SK-N-SH (cell line): ENCODE results near the gene POLR2A. TPM values are rescaled to one million over a fixed set of nuclear protein-coding genes. Genes with fewer than 3 reads are reported as not detected.

Source experiments
- CTCF ChIA-PET: fragments of 300-600, 350-600 bp; formaldehyde crosslinking; extraction: SDS; loops from one replicate; lab custom pipeline; 2021; lab: Yijun Ruan, JAX
- POLR2A ChIA-PET: fragments of 350-600 bp; sonication (Branson Sonifier 250); formaldehyde crosslinking; extraction: SDS; loops from one replicate; lab custom pipeline; 2020; ENCODE audit warnings: antibody characterized with exemption, inconsistent platforms; lab: Yijun Ruan, JAX
- DNase-seq: peaks from one replicate; pipeline ENCODE4 v3.0.0; 2012
- H2AFZ ChIP-seq: fragments of 200-600 bp; sonication (generic); 2 replicates; pipeline ENCODE4 v1.8.1; 2016; ENCODE audit warnings: antibody characterized with exemption, mild to moderate bottlenecking, low read depth
- H3F3A ChIP-seq: fragments of 200-600 bp; sonication (generic); replicated peaks from 2 replicates; pipeline ENCODE3; 2016; ENCODE audit warnings: antibody characterized with exemption, mild to moderate bottlenecking; ENCODE audit not compliant: insufficient read depth
- H3K27ac ChIP-seq, 2 experiments: fragments of 200-500 bp in 1 of 2; fragments of 200-600 bp in 1 of 2; sonication (Bioruptor generic) in 1 of 2; sonication (generic), shearing (Covaris generic) in 1 of 2; 2 replicates each; pipeline versions ENCODE4 v1.5.1 to v1.6.1; 2014 to 2016; ENCODE audit warnings: low read depth in 2 of 2, inconsistent platforms in 1 of 2, low read length in 1 of 2, mild to moderate bottlenecking in 1 of 2, mixed read lengths in 1 of 2
- H3K27me3 ChIP-seq: fragments of 200-600 bp; sonication (generic), shearing (Covaris generic); 2 replicates; pipeline ENCODE4 v1.6.1; 2016; ENCODE audit warnings: mixed run types; ENCODE audit not compliant: insufficient read depth
- H3K36me3 ChIP-seq, 2 experiments: fragments of 200-500 bp in 1 of 2; fragments of 200-600 bp in 1 of 2; sonication (Bioruptor generic) in 1 of 2; sonication (generic) in 1 of 2; replicated peaks in 1 of 2; 2 replicates each; pipeline versions ENCODE3 to v1.5.1; 2014 to 2016; ENCODE audit warnings: low read length in 1 of 2, mild to moderate bottlenecking in 1 of 2; ENCODE audit not compliant: insufficient read depth in 2 of 2, control insufficient read depth in 1 of 2
- H3K4me1 ChIP-seq, 2 experiments: fragments of 200-500 bp in 1 of 2; fragments of 200-600 bp in 1 of 2; sonication (Bioruptor generic) in 1 of 2; sonication (generic), shearing (Covaris generic) in 1 of 2; 2 replicates each; pipeline versions ENCODE4 v1.5.1 to v1.6.1; 2014 to 2016; ENCODE audit warnings: low read depth in 1 of 2, low read length in 1 of 2, mixed run types in 1 of 2; ENCODE audit not compliant: insufficient read depth in 2 of 2, control insufficient read depth in 1 of 2
- H3K4me2 ChIP-seq: fragments of 200-600 bp; sonication (generic), shearing (Covaris generic); 2 replicates; pipeline ENCODE4 v1.6.1; 2017; ENCODE audit warnings: mixed run types
- H3K4me3 ChIP-seq, 2 experiments: fragments of 200-500 bp in 1 of 2; fragments of 200-600 bp in 1 of 2; sonication (Bioruptor generic) in 1 of 2; sonication (generic), shearing (Covaris generic) in 1 of 2; 2 replicates each; pipeline versions ENCODE4 v1.5.1 to v1.8.1; 2014 to 2016; ENCODE audit warnings: low read depth in 2 of 2, inconsistent platforms in 1 of 2, low read length in 1 of 2, mild to moderate bottlenecking in 1 of 2, mixed read lengths in 1 of 2, moderate library complexity in 1 of 2
- H3K79me2 ChIP-seq: fragments of 200-600 bp; sonication (generic); 2 replicates; pipeline ENCODE4 v1.8.1; 2017; ENCODE audit warnings: mild to moderate bottlenecking; ENCODE audit not compliant: insufficient read depth
- H3K9ac ChIP-seq: fragments of 200-600 bp; sonication (generic); 2 replicates; pipeline ENCODE4 v1.6.1; 2017; ENCODE audit warnings: mixed run types
- H3K9me2 ChIP-seq: fragments of 200-600 bp; sonication (generic); 2 replicates; pipeline ENCODE4 v1.6.1; 2017; ENCODE audit warnings: mixed run types
- H3K9me3 ChIP-seq: fragments of 200-600 bp; sonication (generic); 2 replicates; pipeline ENCODE4 v1.6.1; 2017; ENCODE audit warnings: mixed run types, mild to moderate bottlenecking, moderate library complexity
- H4K20me1 ChIP-seq: fragments of 200-600 bp; sonication (generic); 2 replicates; pipeline ENCODE4 v1.6.1; 2017; ENCODE audit warnings: mild to moderate bottlenecking, mixed run types; ENCODE audit not compliant: insufficient read depth
- FOSL2 ChIP-seq: IDR thresholded peaks from 2 replicates; pipeline ENCODE4 v1.4.0; 2012; ENCODE audit warnings: low read depth, mild to moderate bottlenecking, moderate library complexity, borderline replicate concordance
- FOXJ3 ChIP-seq: sonication (generic); formaldehyde crosslinking; IDR thresholded peaks from 2 replicates; pipeline ENCODE4 v1.5.1; 2020; ENCODE audit warnings: mild to moderate bottlenecking, missing genetic modification reagents
- FOXM1 ChIP-seq: IDR thresholded peaks from 2 replicates; pipeline ENCODE4 v1.4.0; 2012; ENCODE audit warnings: low read depth, mild to moderate bottlenecking
- NFIC ChIP-seq: IDR thresholded peaks from 2 replicates; pipeline ENCODE4 v1.4.0; 2012; ENCODE audit warnings: borderline replicate concordance
- POLR2AphosphoS5 ChIP-seq: IDR thresholded peaks from 2 replicates; pipeline ENCODE4 v1.6.1; 2012; ENCODE audit warnings: low read depth, low read length
- RCOR1 ChIP-seq: fragments of 150-350 bp; IDR thresholded peaks from 2 replicates; pipeline ENCODE4 v1.6.1; 2017; ENCODE audit warnings: antibody characterized with exemption, low read length
- RFX5 ChIP-seq: IDR thresholded peaks from 2 replicates; pipeline ENCODE4 v1.6.1; 2012; ENCODE audit warnings: mild to moderate bottlenecking, improper control_type of control experiment, low read length
- SMC3 ChIP-seq: IDR thresholded peaks from 2 replicates; pipeline ENCODE4 v1.6.1; 2012; ENCODE audit warnings: low read depth, low read length, improper control_type of control experiment
- YY1 ChIP-seq: IDR thresholded peaks from 2 replicates; pipeline ENCODE4 v1.4.0; 2012; ENCODE audit warnings: low read depth, mild to moderate bottlenecking
- WGBS: methylation state at CpG from one replicate; pipeline ENCODE4 v1.1.6; 2017; ENCODE audit warnings: low lambda C conversion rate; 5-methylcytosine and 5-hydroxymethylcytosine counted together
- polyA plus RNA-seq, 3 experiments: library from polyadenylated mRNA; depleted of rRNA; stranded (reverse); fragments of >200 nt; gene quantifications; 2 replicates each; pipeline ENCODE4 v1.2.3, GENCODE V29; 2012
- TF ChIP-seq, protein P1 (sequence below): fragments of 150-350 bp; IDR thresholded peaks from 2 replicates; pipeline ENCODE4 v1.6.1; 2016; ENCODE audit warnings: mild to moderate bottlenecking, low read depth, low read length
- TF ChIP-seq, protein P2 (sequence below): IDR thresholded peaks from 2 replicates; pipeline ENCODE4 v1.4.0; 2012; ENCODE audit warnings: low read depth
- TF ChIP-seq, protein P3 (sequence below): IDR thresholded peaks from 2 replicates; pipeline ENCODE4 v1.4.0; 2012; ENCODE audit warnings: low read depth, borderline replicate concordance
- TF ChIP-seq, protein P4 (sequence below): fragments of 200-600 bp; sonication (generic); IDR thresholded peaks from 2 replicates; pipeline ENCODE4 v1.6.1; 2017; ENCODE audit warnings: antibody characterized with exemption, mild to moderate bottlenecking, moderate library complexity

Gene POLR2A
- polyA plus RNA-seq, 1 of the 3 experiments (the other 2 are of a cell fraction), result 37.3 TPM

DNA sequence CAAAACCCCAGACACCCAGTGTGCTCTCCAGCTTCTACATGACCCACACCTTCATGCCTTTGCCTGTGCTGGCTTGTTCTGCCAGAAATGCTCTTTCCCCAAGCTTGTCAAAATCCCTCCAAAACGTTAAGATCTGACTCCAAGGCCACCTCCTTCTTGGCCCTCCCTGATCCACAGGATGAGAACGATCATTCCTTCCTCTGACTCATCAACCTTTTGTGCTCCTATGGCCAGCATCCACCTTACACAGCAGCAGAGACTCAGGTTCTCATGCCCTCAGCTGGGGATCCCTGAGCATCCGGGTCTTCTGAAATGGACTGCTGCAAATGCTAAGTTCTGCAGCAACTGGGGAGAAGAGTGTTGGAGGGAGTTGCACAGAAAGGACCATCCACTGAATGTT, 7.7 kb upstream of the POLR2A start:
- peaks cover 64% of the 10 kb centered on the region for H4K20me1 ChIP-seq
- peaks cover 98% of the 10 kb centered on the region for H3K79me2 ChIP-seq
- H3K9me2 ChIP-seq, result no peaks in the 10 kb centered on the region
- H3F3A ChIP-seq, result peaks cover 15% of the 10 kb centered on the region
- H3K4me1 ChIP-seq, result peaks cover 17 to 26% of the 10 kb centered on the region in 2 experiments; a peak in 2 of 4 replicates
- POLR2A ChIA-PET, result interaction anchor here (0.6 to 1.4 kb wide), 4 partner anchors 7 to 95 kb away, joined by 3 to 6 read pairs (median 3); partner anchors contain the start of gene TMEM256
- 22% methylated on average over 3 of the region's 3 CpGs for WGBS
- no peak overlapping the region for H2AFZ ChIP-seq
- no peak for DNase-seq
- H3K27me3 ChIP-seq, result no peaks in the 10 kb centered on the region
- peak overlapping the region in 1 of 2 experiments; percentile 44; a peak in 2 of 4 replicates for H3K27ac ChIP-seq
- no peak overlapping the region for H3K9ac ChIP-seq
- no peaks in the 10 kb centered on the region for H3K36me3 ChIP-seq
- peak; percentile 24; the same call in 1 of the 2 replicates for TF ChIP-seq FOSL2
- no peak for TF ChIP-seq RCOR1
- TF ChIP-seq YY1, result no peak
- TF ChIP-seq SMC3, result no peak
- no peak for TF ChIP-seq NFIC
- TF ChIP-seq, protein P1, sequence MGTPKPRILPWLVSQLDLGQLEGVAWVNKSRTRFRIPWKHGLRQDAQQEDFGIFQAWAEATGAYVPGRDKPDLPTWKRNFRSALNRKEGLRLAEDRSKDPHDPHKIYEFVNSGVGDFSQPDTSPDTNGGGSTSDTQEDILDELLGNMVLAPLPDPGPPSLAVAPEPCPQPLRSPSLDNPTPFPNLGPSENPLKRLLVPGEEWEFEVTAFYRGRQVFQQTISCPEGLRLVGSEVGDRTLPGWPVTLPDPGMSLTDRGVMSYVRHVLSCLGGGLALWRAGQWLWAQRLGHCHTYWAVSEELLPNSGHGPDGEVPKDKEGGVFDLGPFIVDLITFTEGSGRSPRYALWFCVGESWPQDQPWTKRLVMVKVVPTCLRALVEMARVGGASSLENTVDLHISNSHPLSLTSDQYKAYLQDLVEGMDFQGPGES, result no peak
- TF ChIP-seq, all 33 proteins: peak for 1
- Histone ChIP-seq H3K4me2 (peak overlapping the region; percentile 95; the same call in 1 of the 2 replicates), H3K4me3 (no peak overlapping the region), H3K9me3 (no peaks in the 10 kb centered on the region)
- CTCF ChIA-PET, result interaction anchor here (1.0 to 2.3 kb wide), 6 partner anchors 18 to 131 kb away, joined by 3 to 11 read pairs (median 3); partner anchors contain the start of gene SENP3

DNA sequence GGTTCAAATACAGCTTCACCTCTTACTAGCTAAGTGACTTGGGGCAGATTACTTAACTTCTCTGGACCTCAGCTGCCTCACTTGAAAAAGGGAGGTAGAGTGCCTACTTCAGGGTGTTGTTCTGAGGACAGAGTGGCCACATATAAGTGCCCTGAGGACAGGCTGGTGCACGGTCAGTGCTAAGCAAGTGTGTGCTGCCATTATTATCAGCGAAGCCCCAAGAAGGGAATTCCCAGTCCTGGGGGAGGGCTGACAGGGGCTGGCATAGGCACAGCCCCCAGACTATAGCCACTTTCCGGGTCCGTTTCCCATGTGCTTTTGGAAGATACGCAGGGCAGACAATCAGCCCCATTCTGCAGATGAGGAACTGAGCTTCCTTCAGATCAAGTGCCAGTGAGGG, 7.2 kb upstream of the POLR2A start:
- H3K4me1 ChIP-seq, result peaks cover 20 to 26% of the 10 kb centered on the region in 2 experiments; a peak in 2 of 4 replicates
- H3K27me3 ChIP-seq, result no peaks in the 10 kb centered on the region
- peaks cover 60% of the 10 kb centered on the region for H4K20me1 ChIP-seq
- CTCF ChIA-PET, result interaction anchor here (1.0 to 2.3 kb wide), 5 partner anchors 19 to 132 kb away, joined by 3 to 11 read pairs (median 3); partner anchors contain the start of gene SENP3
- H3F3A ChIP-seq, result peaks cover 15% of the 10 kb centered on the region
- H3K9me3 ChIP-seq, result no peaks in the 10 kb centered on the region
- H3K4me3 ChIP-seq, result no peak overlapping the region
- TF ChIP-seq, protein P2, sequence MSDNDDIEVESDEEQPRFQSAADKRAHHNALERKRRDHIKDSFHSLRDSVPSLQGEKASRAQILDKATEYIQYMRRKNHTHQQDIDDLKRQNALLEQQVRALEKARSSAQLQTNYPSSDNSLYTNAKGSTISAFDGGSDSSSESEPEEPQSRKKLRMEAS, result no peak
- TF ChIP-seq, protein P3, sequence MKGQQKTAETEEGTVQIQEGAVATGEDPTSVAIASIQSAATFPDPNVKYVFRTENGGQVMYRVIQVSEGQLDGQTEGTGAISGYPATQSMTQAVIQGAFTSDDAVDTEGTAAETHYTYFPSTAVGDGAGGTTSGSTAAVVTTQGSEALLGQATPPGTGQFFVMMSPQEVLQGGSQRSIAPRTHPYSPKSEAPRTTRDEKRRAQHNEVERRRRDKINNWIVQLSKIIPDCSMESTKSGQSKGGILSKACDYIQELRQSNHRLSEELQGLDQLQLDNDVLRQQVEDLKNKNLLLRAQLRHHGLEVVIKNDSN, result no peak
- TF ChIP-seq FOXM1 (no peak), RFX5 (no peak), FOXJ3 (CRISPR knock-in tag) (no peak), POLR2AphosphoS5 (no peak), YY1 (no peak)
- TF ChIP-seq, protein P4, sequence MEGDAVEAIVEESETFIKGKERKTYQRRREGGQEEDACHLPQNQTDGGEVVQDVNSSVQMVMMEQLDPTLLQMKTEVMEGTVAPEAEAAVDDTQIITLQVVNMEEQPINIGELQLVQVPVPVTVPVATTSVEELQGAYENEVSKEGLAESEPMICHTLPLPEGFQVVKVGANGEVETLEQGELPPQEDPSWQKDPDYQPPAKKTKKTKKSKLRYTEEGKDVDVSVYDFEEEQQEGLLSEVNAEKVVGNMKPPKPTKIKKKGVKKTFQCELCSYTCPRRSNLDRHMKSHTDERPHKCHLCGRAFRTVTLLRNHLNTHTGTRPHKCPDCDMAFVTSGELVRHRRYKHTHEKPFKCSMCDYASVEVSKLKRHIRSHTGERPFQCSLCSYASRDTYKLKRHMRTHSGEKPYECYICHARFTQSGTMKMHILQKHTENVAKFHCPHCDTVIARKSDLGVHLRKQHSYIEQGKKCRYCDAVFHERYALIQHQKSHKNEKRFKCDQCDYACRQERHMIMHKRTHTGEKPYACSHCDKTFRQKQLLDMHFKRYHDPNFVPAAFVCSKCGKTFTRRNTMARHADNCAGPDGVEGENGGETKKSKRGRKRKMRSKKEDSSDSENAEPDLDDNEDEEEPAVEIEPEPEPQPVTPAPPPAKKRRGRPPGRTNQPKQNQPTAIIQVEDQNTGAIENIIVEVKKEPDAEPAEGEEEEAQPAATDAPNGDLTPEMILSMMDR, result no peak
- H3K79me2 ChIP-seq, result peaks cover 98% of the 10 kb centered on the region
- H3K9ac ChIP-seq, result no peak overlapping the region
- H3K4me2 ChIP-seq, result peak overlapping the region; percentile 95; the same call in 1 of the 2 replicates
- POLR2A ChIA-PET, result interaction anchor here (1.0 to 1.4 kb wide), 3 partner anchors 22 to 95 kb away, joined by 3 to 6 read pairs (median 3); partner anchors contain the start of gene TMEM256
- no peak for DNase-seq
- no peaks in the 10 kb centered on the region for H3K9me2 ChIP-seq
- H3K36me3 ChIP-seq, result no peaks in the 10 kb centered on the region
- 97% methylated on average over 5 of the region's 5 CpGs for WGBS
- peak overlapping the region in 1 of 2 experiments; percentile 44; a peak in 1 of 4 replicates for H3K27ac ChIP-seq
- no peak overlapping the region for H2AFZ ChIP-seq
